ENCODE measurements around the gene ASIC1.

DNA sequence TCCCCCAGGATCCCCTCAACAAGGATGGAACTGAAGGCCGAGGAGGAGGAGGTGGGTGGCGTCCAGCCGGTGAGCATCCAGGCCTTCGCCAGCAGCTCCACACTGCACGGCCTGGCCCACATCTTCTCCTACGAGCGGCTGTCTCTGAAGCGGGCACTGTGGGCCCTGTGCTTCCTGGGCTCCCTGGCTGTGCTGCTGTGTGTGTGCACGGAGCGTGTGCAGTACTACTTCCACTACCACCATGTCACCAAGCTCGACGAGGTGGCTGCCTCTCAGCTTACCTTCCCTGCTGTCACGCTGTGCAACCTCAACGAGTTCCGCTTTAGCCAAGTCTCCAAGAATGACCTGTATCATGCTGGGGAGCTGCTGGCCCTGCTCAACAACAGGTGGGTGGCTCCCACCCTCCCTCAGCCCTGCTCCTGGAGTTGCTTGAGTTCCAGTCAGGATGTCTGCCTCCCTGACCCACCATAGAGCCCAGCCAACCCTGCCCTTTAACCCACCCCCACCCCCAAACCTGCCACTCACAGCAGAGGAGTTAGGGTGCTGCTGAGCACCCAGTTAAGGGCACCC is 1.4 kb downstream of the ASIC1 start:
- TF ChIP-seq, protein P1, sequence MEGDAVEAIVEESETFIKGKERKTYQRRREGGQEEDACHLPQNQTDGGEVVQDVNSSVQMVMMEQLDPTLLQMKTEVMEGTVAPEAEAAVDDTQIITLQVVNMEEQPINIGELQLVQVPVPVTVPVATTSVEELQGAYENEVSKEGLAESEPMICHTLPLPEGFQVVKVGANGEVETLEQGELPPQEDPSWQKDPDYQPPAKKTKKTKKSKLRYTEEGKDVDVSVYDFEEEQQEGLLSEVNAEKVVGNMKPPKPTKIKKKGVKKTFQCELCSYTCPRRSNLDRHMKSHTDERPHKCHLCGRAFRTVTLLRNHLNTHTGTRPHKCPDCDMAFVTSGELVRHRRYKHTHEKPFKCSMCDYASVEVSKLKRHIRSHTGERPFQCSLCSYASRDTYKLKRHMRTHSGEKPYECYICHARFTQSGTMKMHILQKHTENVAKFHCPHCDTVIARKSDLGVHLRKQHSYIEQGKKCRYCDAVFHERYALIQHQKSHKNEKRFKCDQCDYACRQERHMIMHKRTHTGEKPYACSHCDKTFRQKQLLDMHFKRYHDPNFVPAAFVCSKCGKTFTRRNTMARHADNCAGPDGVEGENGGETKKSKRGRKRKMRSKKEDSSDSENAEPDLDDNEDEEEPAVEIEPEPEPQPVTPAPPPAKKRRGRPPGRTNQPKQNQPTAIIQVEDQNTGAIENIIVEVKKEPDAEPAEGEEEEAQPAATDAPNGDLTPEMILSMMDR (IDR thresholded peaks at IDR 0.05), result no peak
- no peak for TF ChIP-seq POLR2A (IDR thresholded peaks at IDR 0.05)
